ENCODE data around the gene HMX1.

HMX1 gene

GRCh38 chr4:8831221-8832112 is 40.2 kb downstream of the HMX1 start:
- TF ChIP-seq CTCF (IDR thresholded peaks at IDR 0.05; ENCODE audit: borderline replicate concordance, insufficient read depth, low read depth, low read length) = no peak

GRCh38 chr4:8830611-8831200 is 40.9 kb downstream of the HMX1 start:
- H3K4me3 ChIP-seq (ENCODE audit: low read depth, low read length) = no peak overlapping the region
- TF ChIP-seq CTCF (IDR thresholded peaks at IDR 0.05; ENCODE audit: borderline replicate concordance, insufficient read depth, low read depth, low read length) = no peak

More at GRCh38 chr4:8831221-8832112, 40.2 kb downstream of the HMX1 start:
- no peak overlapping the region for H3K4me3 ChIP-seq (ENCODE audit: low read depth, low read length)

GRCh38 chr4:8830056-8830455 is 41.6 kb downstream of the HMX1 start:
- no peak for TF ChIP-seq CTCF (IDR thresholded peaks at IDR 0.05; ENCODE audit: borderline replicate concordance, insufficient read depth, low read depth, low read length)

GRCh38 chr4:8829584-8829983 is 42.1 kb downstream of the HMX1 start:
- no peak overlapping the region for H3K4me3 ChIP-seq (ENCODE audit: low read depth, low read length)
- no peak for TF ChIP-seq CTCF (IDR thresholded peaks at IDR 0.05; ENCODE audit: borderline replicate concordance, insufficient read depth, low read depth, low read length)

More at GRCh38 chr4:8830056-8830455, 41.6 kb downstream of the HMX1 start:
- H3K4me3 ChIP-seq (ENCODE audit: low read depth, low read length) = no peak overlapping the region

- H3K4me3 ChIP-seq (ENCODE audit: low read depth, low read length) = no peak overlapping the region
- TF ChIP-seq CTCF (IDR thresholded peaks at IDR 0.05; ENCODE audit: borderline replicate concordance, insufficient read depth, low read depth, low read length) = no peak
Measured at GRCh38 chr4:8828869-8829268, 42.8 kb downstream of the HMX1 start.

- no peak for TF ChIP-seq CTCF (IDR thresholded peaks at IDR 0.05; ENCODE audit: borderline replicate concordance, insufficient read depth, low read depth, low read length)
- H3K4me3 ChIP-seq (ENCODE audit: low read depth, low read length) = no peak overlapping the region
Measured at GRCh38 chr4:8821151-8821950, 50.3 kb downstream of the HMX1 start.

Data from GM12875 (cell line).